H9 (cell line): Measurements from ENCODE around the gene ST6GALNAC6. TPM values are rescaled to one million over a fixed set of nuclear protein-coding genes. Genes with fewer than 3 reads are reported as not detected.

Experiments used
- DNase-seq: peaks from one replicate; pipeline ENCODE4 v3.0.0-alpha.2; 2017
- H2AFZ ChIP-seq: one replicate; pipeline ENCODE4 v1.6.1; 2013; ENCODE audit warnings: mild to moderate bottlenecking, low read length, control low read depth, moderate library complexity
- H2AK5ac ChIP-seq: 2 replicates; pipeline ENCODE4 v1.6.1; 2013; ENCODE audit warnings: low read length, control low read depth, mixed read lengths; ENCODE audit not compliant: insufficient read length
- H2BK120ac ChIP-seq: one replicate; pipeline ENCODE4 v1.6.1; 2013; ENCODE audit warnings: low read depth, mild to moderate bottlenecking, low read length, control low read depth, inconsistent platforms; ENCODE audit not compliant: poor library complexity, severe bottlenecking
- H2BK12ac ChIP-seq: 2 replicates; pipeline ENCODE4 v1.6.1; 2013; ENCODE audit warnings: low read length, control low read depth, mixed read lengths, low read depth; ENCODE audit not compliant: insufficient read length
- H2BK15ac ChIP-seq: 2 replicates; pipeline ENCODE4 v1.6.1; 2013; ENCODE audit warnings: low read depth, low read length, control low read depth
- H2BK20ac ChIP-seq: one replicate; pipeline ENCODE4 v1.6.1; 2013; ENCODE audit warnings: low read depth, mild to moderate bottlenecking, low read length, control low read depth, inconsistent platforms; ENCODE audit not compliant: poor library complexity, severe bottlenecking
- H2BK5ac ChIP-seq: 2 replicates; pipeline ENCODE4 v1.6.1; 2013; ENCODE audit warnings: low read length, control low read depth, mixed read lengths; ENCODE audit not compliant: insufficient read length
- H3K14ac ChIP-seq: 2 replicates; pipeline ENCODE4 v1.6.1; 2013; ENCODE audit warnings: low read length, control low read depth; ENCODE audit not compliant: insufficient read depth
- H3K18ac ChIP-seq: 2 replicates; pipeline ENCODE4 v1.6.1; 2013; ENCODE audit warnings: low read depth, mild to moderate bottlenecking, mixed read lengths, low read length, control low read depth; ENCODE audit not compliant: insufficient read length
- H3K23ac ChIP-seq: 2 replicates; pipeline ENCODE4 v1.6.1; 2013; ENCODE audit warnings: low read length, control low read depth, mixed read lengths, low read depth; ENCODE audit not compliant: insufficient read length
- H3K23me2 ChIP-seq: 2 replicates; pipeline ENCODE4 v1.6.1; 2013; ENCODE audit warnings: low read depth, mild to moderate bottlenecking, mixed read lengths, low read length, control low read depth; ENCODE audit not compliant: insufficient read length, poor library complexity, severe bottlenecking
- H3K27ac ChIP-seq: 2 replicates; pipeline ENCODE4 v1.5.1; 2013; ENCODE audit warnings: low read length, control low read depth, mixed read lengths, low read depth; ENCODE audit not compliant: insufficient read length
- H3K27me3 ChIP-seq: 2 replicates; pipeline ENCODE4 v1.6.1; 2013; ENCODE audit warnings: low read length, control low read depth, inconsistent platforms; ENCODE audit not compliant: insufficient read depth
- H3K4ac ChIP-seq: 2 replicates; pipeline ENCODE4 v1.6.1; 2013; ENCODE audit warnings: low read depth, mild to moderate bottlenecking, control low read depth, inconsistent platforms, low read length, moderate library complexity
- H3K4me1 ChIP-seq: 2 replicates; pipeline ENCODE4 v1.6.1; 2013; ENCODE audit warnings: low read length, control low read depth, inconsistent platforms; ENCODE audit not compliant: insufficient read depth
- H3K4me2 ChIP-seq: 2 replicates; pipeline ENCODE4 v1.6.1; 2013; ENCODE audit warnings: low read length, control low read depth, mixed read lengths; ENCODE audit not compliant: insufficient read length, insufficient read depth
- H3K56ac ChIP-seq: 2 replicates; pipeline ENCODE4 v1.6.1; 2013; ENCODE audit warnings: low read depth, mild to moderate bottlenecking, mixed read lengths, low read length, control low read depth; ENCODE audit not compliant: insufficient read length
- H3K79me1 ChIP-seq: 2 replicates; pipeline ENCODE4 v1.6.1; 2013; ENCODE audit warnings: low read depth, mild to moderate bottlenecking, moderate library complexity, low read length, control low read depth, inconsistent platforms; ENCODE audit not compliant: insufficient read depth, poor library complexity, severe bottlenecking
- H3K79me2 ChIP-seq: 2 replicates; pipeline ENCODE4 v1.6.1; 2013; ENCODE audit warnings: low read length, control low read depth, inconsistent platforms; ENCODE audit not compliant: insufficient read depth
- H3K9ac ChIP-seq: 2 replicates; pipeline ENCODE4 v1.6.1; 2013; ENCODE audit warnings: low read length, control low read depth, mixed read lengths; ENCODE audit not compliant: insufficient read length; ENCODE audit errors: extremely low read depth
- H3K9me3 ChIP-seq: one replicate; pipeline ENCODE4 v1.6.1; 2013; ENCODE audit warnings: low read depth, low read length, inconsistent platforms; ENCODE audit not compliant: control insufficient read depth
- H3T11ph ChIP-seq: one replicate; pipeline ENCODE4 v1.6.1; 2013; ENCODE audit warnings: mild to moderate bottlenecking, low read length, control low read depth, inconsistent platforms
- H4K20me1 ChIP-seq: one replicate; pipeline ENCODE4 v1.6.1; 2013; ENCODE audit not compliant: control insufficient read depth, insufficient read length, insufficient read depth
- H4K5ac ChIP-seq: 2 replicates; pipeline ENCODE4 v1.6.1; 2013; ENCODE audit warnings: low read depth, mild to moderate bottlenecking, mixed read lengths, low read length, control low read depth; ENCODE audit not compliant: insufficient read length
- H4K8ac ChIP-seq: replicated peaks from 2 replicates; pipeline ENCODE4 v1.6.1; 2013; ENCODE audit warnings: low read length, control low read depth, mixed read lengths, low read depth; ENCODE audit not compliant: insufficient read length
- H4K91ac ChIP-seq: 2 replicates; pipeline ENCODE4 v1.6.1; 2013; ENCODE audit warnings: low read depth, mild to moderate bottlenecking, moderate library complexity, mixed read lengths, low read length, control low read depth; ENCODE audit not compliant: insufficient read length
- H3K27ac Mint-ChIP-seq, 3 experiments: 2 replicates in 2 of 3; 3 replicates in 1 of 3; pipeline ENCODE4 v1.8.0; 2020 to 2021; ENCODE audit warnings: mixed read lengths in 3 of 3, mild to moderate bottlenecking in 1 of 3, moderate library complexity in 1 of 3
- H3K27me3 Mint-ChIP-seq: 2 replicates; pipeline ENCODE4 v1.8.0; 2021; ENCODE audit warnings: low read depth, mild to moderate bottlenecking, moderate library complexity, mixed read lengths
- H3K36me3 Mint-ChIP-seq, 3 experiments: 2 replicates in 2 of 3; 3 replicates in 1 of 3; pipeline ENCODE4 v1.8.0; 2020 to 2021; ENCODE audit warnings: low read depth in 3 of 3, mixed read lengths in 3 of 3; ENCODE audit not compliant: insufficient read depth in 1 of 3
- H3K4me1 Mint-ChIP-seq, 2 experiments: 2 replicates each; pipeline ENCODE4 v1.8.0; 2020; ENCODE audit warnings: mixed read lengths in 2 of 2
- H3K4me3 Mint-ChIP-seq, 2 experiments: 2 replicates in 1 of 2; 3 replicates in 1 of 2; pipeline ENCODE4 v1.8.0; 2020 to 2021; ENCODE audit warnings: mild to moderate bottlenecking in 2 of 2, mixed read lengths in 2 of 2, moderate library complexity in 1 of 2
- H3K9me3 Mint-ChIP-seq, 2 experiments: 2 replicates in 1 of 2; 3 replicates in 1 of 2; pipeline ENCODE4 v1.8.0; 2020; ENCODE audit warnings: mild to moderate bottlenecking in 2 of 2, mixed read lengths in 2 of 2, moderate library complexity in 1 of 2
- CTCF ChIP-seq: fragments of 200-600 bp; sonication (generic); conservative IDR thresholded peaks from 3 replicates; pipeline ENCODE4 v1.8.0; 2021; ENCODE audit warnings: antibody characterized with exemption, mild to moderate bottlenecking
- whole genome bisulfite sequencing: extraction: QIAGEN DNeasy Blood & Tissue Kit; methylation state at CpG from one replicate; pipeline ENCODE4 v1.1.7; 2013; ENCODE audit warnings: missing lambda C conversion rate, low lambda C conversion rate, mixed read lengths; ENCODE audit not compliant: insufficient read length; ENCODE audit errors: extremely low coverage; 5-methylcytosine and 5-hydroxymethylcytosine counted together
- total RNA-seq: library from RNA; stranded (reverse); gene quantifications from 2 replicates; pipeline ENCODE4 v1.2.1, GENCODE V29; 2021

Gene ST6GALNAC6
- total RNA-seq, 1 experiment from 2014 or later, result 29.8 TPM

GRCh38 chr9:127946728-127947127, 47.3 kb upstream of the ST6GALNAC6 start:
- Histone ChIP-seq H3K4me1 (no peaks in the 10 kb centered on the region), H3K79me2 (no peaks in the 10 kb centered on the region), H3K9me3 (no peaks in the 10 kb centered on the region), H3K79me1 (no peaks in the 10 kb centered on the region), H3T11ph (no peak overlapping the region), H2BK20ac (no peak overlapping the region), H3K9ac (no peak overlapping the region), H3K27ac (no peak overlapping the region), H3K4me2 (no peak overlapping the region), H3K4ac (no peak overlapping the region), H3K56ac (no peak overlapping the region), H2BK12ac (no peak overlapping the region), H4K20me1 (no peaks in the 10 kb centered on the region), H3K27me3 (no peaks in the 10 kb centered on the region), H4K91ac (no peak overlapping the region), H2BK5ac (no peak overlapping the region), H4K5ac (no peak overlapping the region), H3K23ac (no peak overlapping the region), H2BK120ac (no peak overlapping the region), H3K18ac (no peak overlapping the region), H3K14ac (no peak overlapping the region), H2AFZ (no peak overlapping the region), H2BK15ac (no peak overlapping the region), H3K23me2 (no peaks in the 10 kb centered on the region), H4K8ac (no peak overlapping the region), H2AK5ac (no peak overlapping the region)
- TF ChIP-seq CTCF, result no peak
- Mint-ChIP-seq H3K27ac (peak overlapping the region in 1 of 3 experiments; percentile 79; a peak in 3 of 7 replicates), H3K36me3 (peaks cover 13 to 55% (median 43%) of the 10 kb centered on the region in 3 experiments), H3K4me3 (no peak overlapping the region), H3K9me3 (no peaks in the 10 kb centered on the region), H3K27me3 (no peaks in the 10 kb centered on the region), H3K4me1 (peaks cover 8 to 30% of the 10 kb centered on the region in 2 experiments)
- no CpG with 5 or more reads among the region's 3 CpGs for WGBS
- DNase-seq, result no peak
